ENCODE data around the gene MARCHF5.

DNA sequence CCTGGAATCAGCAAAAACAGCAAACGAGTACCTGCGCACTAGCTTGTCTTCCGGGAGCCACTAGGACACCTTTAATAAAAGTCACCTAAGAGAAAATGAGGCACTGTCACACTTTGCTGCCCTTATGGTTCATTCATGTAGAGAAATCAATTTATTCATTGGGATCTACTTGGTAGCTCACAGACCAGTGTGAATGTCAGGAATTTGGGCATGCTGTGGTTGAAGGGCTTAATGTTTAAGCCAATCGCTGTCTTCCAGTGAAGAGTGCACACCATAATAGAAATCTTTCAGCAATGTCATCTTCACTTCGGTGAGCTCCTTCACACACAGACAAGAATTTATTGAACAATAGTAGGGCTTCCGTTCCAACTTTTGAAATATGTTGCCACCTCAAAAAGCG is 65.1 kb downstream of the MARCHF5 start:
- TF ChIP-seq, protein P1, sequence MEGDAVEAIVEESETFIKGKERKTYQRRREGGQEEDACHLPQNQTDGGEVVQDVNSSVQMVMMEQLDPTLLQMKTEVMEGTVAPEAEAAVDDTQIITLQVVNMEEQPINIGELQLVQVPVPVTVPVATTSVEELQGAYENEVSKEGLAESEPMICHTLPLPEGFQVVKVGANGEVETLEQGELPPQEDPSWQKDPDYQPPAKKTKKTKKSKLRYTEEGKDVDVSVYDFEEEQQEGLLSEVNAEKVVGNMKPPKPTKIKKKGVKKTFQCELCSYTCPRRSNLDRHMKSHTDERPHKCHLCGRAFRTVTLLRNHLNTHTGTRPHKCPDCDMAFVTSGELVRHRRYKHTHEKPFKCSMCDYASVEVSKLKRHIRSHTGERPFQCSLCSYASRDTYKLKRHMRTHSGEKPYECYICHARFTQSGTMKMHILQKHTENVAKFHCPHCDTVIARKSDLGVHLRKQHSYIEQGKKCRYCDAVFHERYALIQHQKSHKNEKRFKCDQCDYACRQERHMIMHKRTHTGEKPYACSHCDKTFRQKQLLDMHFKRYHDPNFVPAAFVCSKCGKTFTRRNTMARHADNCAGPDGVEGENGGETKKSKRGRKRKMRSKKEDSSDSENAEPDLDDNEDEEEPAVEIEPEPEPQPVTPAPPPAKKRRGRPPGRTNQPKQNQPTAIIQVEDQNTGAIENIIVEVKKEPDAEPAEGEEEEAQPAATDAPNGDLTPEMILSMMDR (IDR thresholded peaks at IDR 0.05 in 4 of 5, conservative IDR thresholded peaks at IDR 0.05 in 1 of 5), result no peak
- TF ChIP-seq POLR2A (IDR thresholded peaks at IDR 0.05), result no peak

Data from gastrocnemius medialis (tissue), 4 donors.